NCI-H2171 (cell line): ENCODE measurements around the gene ZNF99.
"Not testable (repeated sequence)": the region's sequence is repeated elsewhere in the genome, so short reads cannot be mapped to it uniquely, and the experiment has no call there.

Experiments
- DNase-seq: peaks from one replicate; lab custom pipeline; 2025; lab: John Stamatoyannopoulos, UW

ZNF99 gene

DNA sequence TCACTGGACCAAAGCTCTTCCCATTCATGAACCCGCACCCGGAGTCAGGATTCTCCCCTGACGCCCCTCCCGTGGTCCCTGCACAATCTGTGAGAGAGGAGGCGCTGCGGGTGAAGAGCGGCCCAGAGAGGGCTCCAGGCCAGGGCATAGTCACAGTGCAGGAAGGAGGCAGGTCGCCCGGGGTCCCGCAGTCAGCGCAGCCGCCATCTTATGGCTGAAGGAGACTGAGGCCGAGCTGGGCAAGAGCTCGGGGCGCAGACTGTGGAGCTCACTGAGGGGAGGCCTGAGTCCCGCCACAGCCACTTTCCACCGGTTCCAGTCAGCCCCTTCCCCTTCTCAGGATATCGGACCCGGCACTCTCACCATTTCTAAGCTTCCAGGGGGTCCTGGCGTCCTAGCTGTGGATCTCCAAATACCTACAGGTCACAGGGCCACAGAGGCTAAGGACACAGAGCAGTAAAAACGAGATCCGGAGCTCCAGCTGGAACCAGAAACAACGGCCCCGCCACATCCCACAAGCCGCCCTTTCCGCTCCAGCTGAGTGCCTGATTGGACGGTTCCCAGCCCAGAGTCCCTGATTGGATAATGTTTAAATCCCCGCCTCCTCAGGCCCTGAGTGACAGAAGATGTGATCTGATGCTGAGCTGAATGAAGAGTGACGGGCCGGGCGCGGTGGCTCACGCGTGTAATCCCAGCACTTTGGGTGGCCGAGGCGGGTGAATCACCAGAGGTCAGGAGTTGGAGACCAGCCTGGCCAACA is at the start of gene ZNF99:
TSS of gene ZNF99 (minus strand) at position 501 of the 760 bp plus-strand sequence. CDS start at position 366, 135 bp downstream.
- no peak for DNase-seq

DNA sequence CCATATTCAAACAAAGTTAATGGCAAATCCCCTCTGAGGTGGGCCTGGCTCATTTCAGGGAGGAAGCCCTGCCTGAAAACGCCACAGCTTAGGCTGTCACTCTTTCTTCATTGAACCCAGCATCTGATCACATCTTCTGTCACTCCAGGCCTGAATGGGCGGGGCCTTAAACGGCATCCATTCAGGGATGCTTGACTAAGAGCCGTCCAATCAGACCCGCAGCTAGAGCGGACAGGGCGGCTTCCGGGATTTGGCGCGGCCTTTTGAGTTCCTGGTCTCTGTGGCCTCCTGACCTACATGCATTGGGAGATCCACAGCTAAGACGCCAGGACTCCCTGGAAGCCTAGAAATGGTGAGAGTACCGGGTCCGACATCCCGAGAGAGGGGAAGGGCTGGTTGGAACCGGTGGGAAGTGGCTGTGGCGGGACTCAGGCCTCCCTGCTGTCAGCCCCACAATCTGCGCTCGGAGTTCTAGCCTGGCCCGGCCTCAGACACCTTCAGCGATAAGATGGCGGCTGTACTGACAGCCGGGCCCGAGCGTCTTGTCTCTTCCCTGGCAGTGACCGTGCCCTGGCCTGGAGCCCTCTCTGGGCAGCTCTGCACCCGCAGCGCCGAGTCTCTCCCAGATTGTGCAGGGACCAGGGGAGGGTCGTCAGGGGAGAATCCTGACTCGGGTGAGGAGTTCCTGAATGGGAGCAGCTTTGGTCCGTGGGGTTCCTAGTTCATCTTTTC is 48.2 kb upstream of the ZNF99 start, which contains the start of gene ZNF723:
TSS of gene ZNF723 (plus strand) at position 261 of the 732 bp plus-strand sequence. CDS start at position 350, 89 bp downstream.
- DNase-seq, result no peak

DNA sequence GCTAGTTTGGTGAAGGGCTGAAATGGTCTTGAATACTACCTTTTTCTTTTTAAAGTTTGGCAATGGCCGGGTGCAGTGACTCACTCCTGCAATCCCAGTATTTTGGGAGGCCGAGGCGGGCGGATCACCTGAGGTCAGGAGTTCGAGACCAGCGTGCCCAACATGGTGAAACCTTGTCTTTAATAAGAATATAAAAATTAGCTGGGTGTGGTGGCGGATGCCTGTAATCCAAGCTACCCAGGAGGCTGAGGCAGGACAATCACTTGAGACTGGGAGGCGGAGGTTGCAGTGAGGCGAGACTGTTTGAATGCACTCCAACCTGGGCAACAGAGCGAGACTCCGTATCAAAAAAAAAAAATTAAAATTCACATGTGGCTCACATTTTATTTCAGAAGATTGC is 47.3 kb upstream of the ZNF99 start:
- DNase-seq, result no peak

DNA sequence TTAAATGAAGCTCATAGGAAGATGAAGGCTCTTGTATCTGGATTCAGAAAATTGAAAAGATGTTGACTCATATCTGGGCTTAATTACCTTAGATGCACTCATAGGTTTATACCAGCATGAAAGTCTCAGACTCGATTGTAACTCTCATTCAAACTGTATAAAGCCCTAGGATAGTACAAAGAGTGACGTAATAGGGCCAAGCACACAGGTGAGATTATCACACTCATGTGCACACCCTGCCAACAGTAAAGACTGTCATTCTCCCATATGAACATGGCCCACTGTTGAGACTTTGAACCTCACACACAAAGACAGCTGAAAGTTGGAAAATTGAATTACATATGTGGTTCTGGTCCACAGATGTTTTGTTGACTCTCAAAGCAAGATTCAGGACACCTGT is 30.2 kb upstream of the ZNF99 start:
- DNase-seq, result no peak

DNA sequence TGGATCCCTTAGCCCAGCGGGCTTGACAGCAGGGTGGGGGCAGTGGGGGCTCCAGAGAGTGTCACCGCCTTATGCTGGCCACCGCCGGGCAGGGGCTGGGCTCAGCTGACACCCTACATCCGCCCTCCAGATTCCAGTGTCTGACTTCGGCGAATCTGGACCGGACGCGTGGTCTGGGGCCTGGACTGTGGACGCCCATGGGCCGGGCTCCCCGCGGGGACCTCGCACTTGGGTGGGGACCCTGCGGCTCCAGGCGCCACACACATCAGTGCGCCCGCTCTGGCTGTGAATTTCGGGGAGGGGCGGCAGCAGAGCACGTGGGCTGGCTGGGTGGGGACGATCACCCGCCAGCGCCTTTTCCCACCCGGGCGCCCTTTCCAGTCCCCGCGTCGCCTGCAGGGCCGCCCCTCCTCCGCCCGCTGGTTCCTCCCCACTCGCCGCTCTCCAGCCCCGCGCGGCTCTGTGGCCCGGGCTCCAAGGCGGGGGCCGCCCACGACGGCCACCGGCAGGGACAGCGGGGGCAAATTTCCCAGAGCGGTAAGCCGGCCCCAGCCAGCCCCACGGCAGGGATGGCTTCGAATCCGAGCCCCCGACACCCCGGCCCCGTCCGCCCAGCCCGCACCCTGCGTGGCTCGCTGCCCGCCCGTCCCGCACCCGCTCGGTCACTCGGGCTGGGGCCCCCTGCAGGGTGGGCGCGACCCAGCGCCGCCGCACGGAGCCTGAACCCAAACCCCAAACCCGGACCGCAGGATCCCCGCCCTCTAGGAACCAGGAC is 23.3 kb upstream of the ZNF99 start:
- no peak for DNase-seq

DNA sequence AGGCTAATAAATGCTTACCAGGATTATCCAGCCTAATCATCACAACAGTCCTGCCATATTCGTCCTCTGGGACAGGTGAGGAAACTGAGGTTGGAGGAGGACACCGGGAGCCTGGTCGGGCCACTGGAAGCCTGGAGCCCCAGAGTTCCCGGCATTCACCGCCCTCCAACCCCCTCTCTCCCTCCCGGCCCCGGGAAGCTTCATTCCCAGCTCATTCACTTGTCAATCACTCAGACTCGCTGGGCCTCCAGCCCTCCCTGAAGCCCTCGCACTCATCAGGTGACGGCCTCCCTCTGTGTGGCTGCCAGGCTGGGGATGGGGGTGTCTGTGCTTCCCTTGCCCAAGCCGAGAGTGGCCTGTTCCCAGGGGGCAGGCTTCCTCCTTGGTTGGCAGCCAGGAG is 22.5 kb upstream of the ZNF99 start:
- DNase-seq, result no peak

DNA sequence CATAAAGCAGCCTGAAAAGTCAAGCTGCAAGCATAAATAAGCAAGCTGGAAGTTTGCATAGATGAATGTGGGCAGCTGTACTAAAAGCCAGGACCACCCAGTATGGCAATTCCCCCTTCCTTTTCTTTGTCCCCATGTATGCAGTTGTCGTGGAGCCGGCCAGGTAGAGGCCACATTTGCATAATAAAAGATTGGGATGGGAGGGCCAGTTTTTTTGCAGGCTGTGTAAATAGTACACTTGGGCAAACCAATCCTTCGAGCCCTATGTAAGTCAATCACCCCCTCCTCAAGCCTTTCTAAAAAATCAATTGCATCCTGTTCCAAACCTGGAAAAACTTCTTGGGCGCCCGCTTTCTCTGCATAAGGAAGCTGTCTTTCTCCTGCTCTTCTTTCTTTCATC is 13.1 kb upstream of the ZNF99 start:
- DNase-seq, result no peak

DNA sequence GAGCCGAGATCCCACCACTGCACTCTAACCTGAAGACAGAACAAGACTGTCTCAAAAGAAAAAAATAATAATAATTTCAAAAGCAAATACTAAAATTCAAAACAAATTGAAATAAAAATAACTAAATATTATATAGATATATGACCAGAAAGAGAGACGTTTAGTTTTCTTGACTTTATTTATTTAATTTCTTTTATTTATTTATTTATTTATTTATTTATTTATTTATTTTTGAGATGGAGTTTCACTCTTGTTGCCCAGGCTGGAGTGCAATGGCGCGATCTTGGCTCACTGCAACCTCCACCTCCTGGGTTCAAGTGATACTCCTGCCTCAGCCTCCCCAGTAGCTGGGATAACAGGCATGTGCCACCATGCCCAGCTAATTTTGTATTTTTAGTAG is 8.9 kb upstream of the ZNF99 start:
- not testable (repeated sequence) for DNase-seq

DNA sequence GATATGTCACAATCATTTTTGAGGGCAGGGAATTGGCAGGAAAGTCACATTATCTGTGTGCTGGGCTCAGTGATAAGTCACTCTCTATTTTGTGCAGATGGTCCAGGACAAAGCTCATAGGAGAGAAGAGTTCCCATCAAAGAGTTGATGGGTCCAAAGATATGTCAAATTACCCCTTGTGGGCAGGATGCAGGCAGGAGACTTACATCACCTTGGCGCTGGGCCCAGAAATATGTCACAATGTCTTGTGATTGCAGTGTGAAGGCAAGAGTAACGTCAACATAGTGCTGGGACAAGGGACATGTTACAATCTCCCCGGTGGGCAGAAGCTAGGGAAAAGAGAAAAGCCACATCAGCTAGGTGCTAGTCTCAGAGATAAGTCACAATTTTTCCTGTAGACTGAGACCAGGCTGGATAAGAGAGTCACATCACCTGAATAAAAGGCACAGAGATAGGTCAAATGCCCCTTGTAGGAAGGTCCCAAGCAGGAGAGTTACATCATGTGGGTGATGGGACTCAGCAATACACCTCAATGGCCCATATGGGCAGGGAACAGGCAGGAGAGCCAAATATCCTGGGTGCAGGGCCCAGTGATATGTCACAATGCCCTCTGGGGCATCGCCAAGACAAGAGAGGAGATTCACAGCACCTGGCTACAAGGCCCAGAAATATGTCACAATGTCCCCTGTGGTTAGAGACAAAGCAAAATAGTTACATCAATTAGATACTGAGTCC is 47.9 kb downstream of the ZNF99 start:
- no peak for DNase-seq

DNA sequence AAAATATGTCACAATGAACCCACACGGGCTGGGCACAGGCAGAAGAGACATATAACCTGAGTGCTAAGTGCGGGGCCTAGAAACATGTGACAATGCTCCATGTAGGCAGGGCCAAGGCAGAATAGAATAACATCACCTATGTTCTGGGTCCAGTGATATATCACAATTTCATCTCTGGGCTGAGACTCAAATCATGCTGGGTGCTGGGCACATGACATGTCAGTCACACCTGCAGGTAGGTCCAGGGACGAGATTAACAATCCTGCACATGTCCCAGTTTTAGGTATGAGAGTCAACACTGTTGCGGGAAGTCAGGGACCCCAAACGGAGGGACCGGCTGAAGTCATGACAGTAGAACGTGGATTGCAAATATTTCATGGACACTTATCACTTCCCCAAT is 50.3 kb downstream of the ZNF99 start:
- DNase-seq, result no peak

DNA sequence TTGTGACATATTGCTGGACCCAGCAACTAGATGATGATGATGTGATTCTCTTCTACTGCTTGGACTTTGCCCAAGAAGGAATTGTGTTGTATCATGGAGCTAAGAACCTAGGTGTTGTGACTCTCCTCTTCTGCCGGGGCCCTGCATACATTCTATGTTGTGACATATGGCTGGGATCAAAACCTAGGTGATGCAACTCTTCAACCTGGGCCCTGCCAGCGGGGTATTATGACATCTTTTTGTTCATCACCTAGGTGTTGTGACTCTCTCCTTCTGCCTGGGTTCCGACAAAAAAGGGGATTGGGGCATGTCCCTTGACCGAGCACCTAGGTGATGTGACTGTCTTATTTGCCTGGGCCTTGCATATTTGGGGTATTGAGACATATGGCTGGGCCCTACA is 55.7 kb downstream of the ZNF99 start:
- not testable (repeated sequence) for DNase-seq

DNA sequence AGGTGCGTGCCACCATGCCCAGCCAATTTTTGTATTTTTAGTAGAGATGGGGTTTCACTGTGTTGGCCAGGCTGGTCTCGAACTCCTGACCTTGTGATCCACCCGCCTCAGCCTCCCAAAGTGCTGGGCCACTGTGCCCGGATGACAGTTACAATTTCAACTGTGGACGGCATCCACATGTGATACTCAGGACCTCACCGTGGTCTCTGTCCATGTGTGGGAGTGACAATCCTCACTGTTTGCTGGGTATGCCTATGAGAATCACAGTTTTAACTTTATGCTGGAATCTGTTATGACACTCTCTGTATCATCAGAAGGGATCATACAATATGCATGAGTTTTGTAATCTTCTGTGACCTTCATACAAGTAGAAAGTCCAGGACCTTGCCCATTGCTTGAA is 62.4 kb downstream of the ZNF99 start:
- DNase-seq, result not testable (repeated sequence)

DNA sequence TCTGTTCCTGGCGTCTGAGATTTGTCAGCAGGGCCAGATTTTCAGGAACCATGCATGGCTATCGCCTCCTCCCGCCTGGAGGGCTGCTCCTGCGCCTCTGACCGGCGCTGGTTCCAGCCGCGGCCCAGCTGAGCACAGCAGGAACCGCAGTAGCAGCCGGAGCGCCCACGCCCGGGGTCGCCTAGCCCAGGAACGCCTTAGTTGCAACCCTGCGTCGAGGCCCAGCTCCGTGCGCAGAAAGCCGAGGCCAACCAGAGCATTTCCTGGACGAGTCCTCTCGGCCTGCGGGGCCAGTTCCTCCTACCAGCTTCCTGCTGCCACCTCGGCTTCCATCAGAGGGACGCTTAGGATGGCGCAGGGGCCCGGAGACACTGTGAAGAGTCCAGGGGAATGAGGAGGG is 75.0 kb downstream of the ZNF99 start:
- DNase-seq, result no peak

DNA sequence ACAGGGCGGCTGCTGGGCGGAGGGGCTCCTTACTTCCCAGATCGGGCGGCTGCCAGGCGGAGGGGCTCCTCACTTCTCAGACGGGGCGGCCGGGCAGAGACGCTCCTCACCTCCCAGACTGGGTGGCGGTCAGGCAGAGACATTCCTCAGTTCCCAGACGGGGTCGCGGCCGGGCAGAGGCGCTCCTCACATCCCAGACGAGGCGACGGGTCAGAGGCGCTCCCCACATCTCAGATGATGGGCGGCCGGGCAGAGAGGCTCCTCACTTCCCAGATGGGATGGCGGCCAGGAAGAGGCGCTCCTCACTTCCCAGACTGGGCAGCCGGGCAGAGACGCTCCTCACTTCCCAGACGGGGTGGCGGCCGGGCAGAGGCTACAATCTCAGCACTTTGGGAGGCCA is 80.9 kb downstream of the ZNF99 start:
- not testable (repeated sequence) for DNase-seq

DNA sequence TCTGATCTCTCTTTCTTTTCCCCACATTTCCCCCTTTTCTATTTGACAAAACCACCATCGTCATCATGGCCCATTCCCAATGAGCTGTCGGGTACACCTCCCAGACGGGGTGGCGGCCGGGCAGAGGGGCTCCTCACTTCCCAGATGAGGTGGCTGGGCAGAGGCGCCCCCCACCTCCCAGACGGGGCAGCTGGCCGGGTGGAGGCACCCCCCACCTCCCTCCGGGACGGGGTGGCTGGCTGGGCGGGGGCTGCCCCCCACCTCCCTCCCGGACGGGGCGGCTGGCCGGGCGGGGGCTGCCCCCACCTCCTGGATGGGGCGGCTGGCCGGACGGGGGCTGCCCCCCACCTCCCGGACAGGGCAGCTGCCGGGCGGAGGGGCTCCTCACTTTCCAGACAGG is 81.3 kb downstream of the ZNF99 start:
- not testable (repeated sequence) for DNase-seq
